IMR-90 (cell line): ENCODE measurements around the gene LRCH3. TPM values are rescaled to one million over a fixed set of nuclear protein-coding genes. Genes with fewer than 3 reads are reported as not detected.

Source experiments
- ATAC-seq: fragments of 200-7000 bp; cut with Tn5 transposase; 2 replicates; pipeline ENCODE4 v1.9.1; 2020; ENCODE audit warnings: low read depth, mild to moderate bottlenecking, moderate library complexity
- BruUV-seq: library from RNA; stranded (reverse); fragments of 400-500 nt; replicated peaks from 2 replicates; lab custom pipeline; 2021; lab: Mats Ljungman, UMichigan
- CTCF ChIA-PET: fragments of 300-600 bp; formaldehyde crosslinking; extraction: SDS; loops from one replicate; lab custom pipeline; 2021; ENCODE audit warnings: antibody characterized with exemption; lab: Yijun Ruan, JAX
- POLR2A ChIA-PET: fragments of 300-600 bp; sonication (Branson Sonifier 250); formaldehyde crosslinking; loops from one replicate; lab custom pipeline; 2022; ENCODE audit warnings: antibody characterized with exemption; ENCODE audit not compliant: unreplicated experiment; lab: Charles Lee
- DNase-seq: peaks from one replicate; pipeline ENCODE4 v3.0.0; 2013
- H2AFZ ChIP-seq: replicated peaks from 2 replicates; pipeline ENCODE3; 2013; ENCODE audit warnings: low read length, mild to moderate bottlenecking; ENCODE audit not compliant: poor library complexity
- H2AK5ac ChIP-seq: 2 replicates; pipeline ENCODE4 v1.6.1; 2013; ENCODE audit warnings: low read depth, low read length, inconsistent platforms
- H2AK9ac ChIP-seq: replicated peaks from 2 replicates; pipeline ENCODE3; 2013; ENCODE audit warnings: mild to moderate bottlenecking, low read depth, low read length, moderate library complexity; ENCODE audit not compliant: poor library complexity
- H2BK120ac ChIP-seq: 2 replicates; pipeline ENCODE4 v1.6.1; 2013; ENCODE audit warnings: low read depth, low read length, inconsistent platforms
- H2BK15ac ChIP-seq: 3 replicates; pipeline ENCODE4 v1.6.1; 2013; ENCODE audit warnings: low read depth, low read length, inconsistent platforms
- H2BK20ac ChIP-seq: 2 replicates; pipeline ENCODE4 v1.6.1; 2013; ENCODE audit warnings: low read depth, mild to moderate bottlenecking, inconsistent platforms, low read length, moderate library complexity
- H2BK5ac ChIP-seq: 2 replicates; pipeline ENCODE4 v1.6.1; 2013; ENCODE audit warnings: mild to moderate bottlenecking, low read depth, low read length, inconsistent platforms; ENCODE audit not compliant: poor library complexity, severe bottlenecking
- H3K14ac ChIP-seq: replicated peaks from 2 replicates; pipeline ENCODE4 v1.6.1; 2013; ENCODE audit warnings: low read depth, low read length, inconsistent platforms
- H3K18ac ChIP-seq: 2 replicates; pipeline ENCODE4 v1.6.1; 2013; ENCODE audit warnings: low read depth, low read length, control low read depth
- H3K23ac ChIP-seq: 2 replicates; pipeline ENCODE4 v1.6.1; 2013; ENCODE audit warnings: low read depth, low read length, inconsistent platforms
- H3K27ac ChIP-seq: 2 replicates; pipeline ENCODE4 v1.5.1; 2013; ENCODE audit warnings: mild to moderate bottlenecking, control low read depth, low read length; ENCODE audit not compliant: insufficient read depth
- H3K27me3 ChIP-seq: 2 replicates; pipeline ENCODE4 v1.6.1; 2013; ENCODE audit warnings: low read length; ENCODE audit not compliant: control insufficient read depth, insufficient read depth
- H3K36me3 ChIP-seq: 2 replicates; pipeline ENCODE4 v1.6.1; 2013; ENCODE audit warnings: low read length, mixed read lengths; ENCODE audit not compliant: control insufficient read depth, insufficient read depth
- H3K4ac ChIP-seq: 2 replicates; pipeline ENCODE4 v1.6.1; 2013; ENCODE audit warnings: low read depth, low read length, inconsistent platforms
- H3K4me1 ChIP-seq: 2 replicates; pipeline ENCODE4 v1.6.1; 2013; ENCODE audit warnings: low read length, mixed read lengths; ENCODE audit not compliant: control insufficient read depth, insufficient read depth
- H3K4me2 ChIP-seq: 2 replicates; pipeline ENCODE4 v1.6.1; 2013; ENCODE audit warnings: low read depth, mild to moderate bottlenecking, control low read depth, low read length, moderate library complexity
- H3K4me3 ChIP-seq: 2 replicates; pipeline ENCODE4 v1.5.1; 2013; ENCODE audit warnings: low read depth, mild to moderate bottlenecking, control low read depth, low read length, moderate library complexity; ENCODE audit not compliant: insufficient read depth
- H3K56ac ChIP-seq: 2 replicates; pipeline ENCODE4 v1.6.1; 2013; ENCODE audit warnings: low read length, inconsistent platforms; ENCODE audit not compliant: insufficient read depth; ENCODE audit errors: extremely low read depth
- H3K79me1 ChIP-seq, 2 experiments: 2 replicates each; pipeline ENCODE4 v1.6.1; 2013; ENCODE audit warnings: low read length in 2 of 2, inconsistent platforms in 1 of 2, low read depth in 1 of 2
- H3K9ac ChIP-seq: 2 replicates; pipeline ENCODE4 v1.6.1; 2013; ENCODE audit warnings: low read depth, low read length, control low read depth
- H3K9me1 ChIP-seq: 2 replicates; pipeline ENCODE4 v1.6.1; 2013; ENCODE audit warnings: low read length, inconsistent platforms; ENCODE audit not compliant: insufficient read depth
- H3K9me3 ChIP-seq: 2 replicates; pipeline ENCODE4 v1.6.1; 2013; ENCODE audit warnings: low read length; ENCODE audit not compliant: control insufficient read depth, insufficient read depth
- H4K20me1 ChIP-seq: 2 replicates; pipeline ENCODE4 v1.6.1; 2013; ENCODE audit warnings: low read length, inconsistent platforms; ENCODE audit not compliant: insufficient read depth
- H4K5ac ChIP-seq: 2 replicates; pipeline ENCODE4 v1.6.1; 2013; ENCODE audit warnings: mild to moderate bottlenecking, low read depth, low read length, control low read depth
- H4K8ac ChIP-seq, 2 experiments: 2 replicates each; pipeline ENCODE4 v1.6.1; 2013; ENCODE audit warnings: low read depth in 2 of 2, low read length in 2 of 2, control low read depth in 1 of 2, inconsistent platforms in 1 of 2
- H4K91ac ChIP-seq: 2 replicates; pipeline ENCODE4 v1.6.1; 2013; ENCODE audit warnings: low read depth, low read length, inconsistent platforms; ENCODE audit not compliant: insufficient read depth
- BHLHE40 ChIP-seq: fragments of 150-350 bp; IDR thresholded peaks from 2 replicates; pipeline ENCODE4 v1.6.1; 2016; ENCODE audit warnings: mild to moderate bottlenecking, low read depth, low read length
- CEBPB ChIP-seq: IDR thresholded peaks from 2 replicates; pipeline ENCODE4 v1.6.1; 2012; ENCODE audit warnings: low read depth, low read length, improper control_type of control experiment
- CHD1 ChIP-seq: IDR thresholded peaks from 2 replicates; pipeline ENCODE4 v1.6.1; 2012; ENCODE audit warnings: low read depth, low read length, improper control_type of control experiment
- FOS ChIP-seq: fragments of 150-350 bp; IDR thresholded peaks from 2 replicates; pipeline ENCODE4 v1.6.1; 2016; ENCODE audit warnings: low read depth, low read length
- MAFK ChIP-seq: IDR thresholded peaks from 2 replicates; pipeline ENCODE4 v1.6.1; 2012; ENCODE audit warnings: low read depth, low read length, improper control_type of control experiment
- MAZ ChIP-seq: IDR thresholded peaks from 2 replicates; pipeline ENCODE4 v1.6.1; 2012; ENCODE audit warnings: low read depth, mild to moderate bottlenecking, low read length, improper control_type of control experiment, moderate library complexity, borderline replicate concordance
- MXI1 ChIP-seq: IDR thresholded peaks from 2 replicates; pipeline ENCODE4 v1.6.1; 2012; ENCODE audit warnings: low read depth, mild to moderate bottlenecking, low read length, moderate library complexity, borderline replicate concordance
- NFE2L2 ChIP-seq: fragments of 150-350 bp; IDR thresholded peaks from 2 replicates; pipeline ENCODE4 v1.6.1; 2016; ENCODE audit warnings: low read depth, mild to moderate bottlenecking, low read length
- POLR2A ChIP-seq: IDR thresholded peaks from 2 replicates; pipeline ENCODE4 v1.6.1; 2012; ENCODE audit warnings: mild to moderate bottlenecking, low read depth, low read length
- RAD21 ChIP-seq: IDR thresholded peaks from 2 replicates; pipeline ENCODE4 v1.6.1; 2012; ENCODE audit warnings: low read length, improper control_type of control experiment
- RCOR1 ChIP-seq: IDR thresholded peaks from 2 replicates; pipeline ENCODE4 v1.6.1; 2012; ENCODE audit warnings: mild to moderate bottlenecking, low read length, improper control_type of control experiment; ENCODE audit not compliant: insufficient replicate concordance
- RFX5 ChIP-seq: IDR thresholded peaks from 2 replicates; pipeline ENCODE4 v1.8.0; 2012; ENCODE audit warnings: low read depth, mild to moderate bottlenecking, low read length, moderate library complexity
- SMC3 ChIP-seq: fragments of 150-350 bp; IDR thresholded peaks from 2 replicates; pipeline ENCODE4 v1.6.1; 2016; ENCODE audit warnings: low read depth, mild to moderate bottlenecking, antibody characterized with exemption, low read length, moderate library complexity
- WGBS, 2 experiments: methylation state at CpG; one replicate each; pipeline versions ENCODE4 v1.1.5 to v1.1.7; 2013; ENCODE audit warnings: missing lambda C conversion rate in 2 of 2; ENCODE audit not compliant: insufficient read length in 1 of 2; ENCODE audit errors: extremely low coverage in 2 of 2; 5-methylcytosine and 5-hydroxymethylcytosine counted together
- dilution Hi-C: fragments of 300-500 bp; cut with HindIII; formaldehyde crosslinking; loops from one replicate; pipeline ENCODE4 v1.14.3; 2018; ENCODE audit warnings: low sequenced_read_pairs; ENCODE audit not compliant: unreplicated experiment
- in situ Hi-C: fragments of 300-500 bp; cut with MboI; formaldehyde crosslinking; loops from 3 replicates; pipeline ENCODE4 v1.14.3; 2019; ENCODE audit warnings: low sequenced_read_pairs, inconsistent platforms, mixed read lengths
- intact Hi-C: fragments of 100-400 bp; cut with micrococcal nuclease; formaldehyde crosslinking; loops from 2 replicates; pipeline ENCODE4 v1.10.0; 2022
- polyA plus RNA-seq, 3 experiments: library from polyadenylated mRNA; depleted of rRNA; stranded (reverse); fragments of >200 nt; gene quantifications; 2 replicates each; pipeline ENCODE4 v1.2.3, GENCODE V29; 2012; ENCODE audit warnings: low replicate concordance in 1 of 3
- total RNA-seq: library from RNA; depleted of rRNA; stranded (reverse); fragments of >200 nt; gene quantifications from 2 replicates; pipeline ENCODE4 v1.2.3, GENCODE V29; 2012
- TF ChIP-seq, protein P1 (sequence below): fragments of 150-350 bp; IDR thresholded peaks from 2 replicates; pipeline ENCODE4 v1.6.1; 2016; ENCODE audit warnings: low read depth, mild to moderate bottlenecking, low read length, moderate library complexity, borderline replicate concordance
- TF ChIP-seq, protein P2 (sequence below): conservative IDR thresholded peaks from 2 replicates; pipeline ENCODE4 v1.5.1; 2012; ENCODE audit warnings: mild to moderate bottlenecking, low read depth, low read length, improper control_type of control experiment
- TF ChIP-seq, protein P3 (sequence below): fragments of 150-350 bp; IDR thresholded peaks from 2 replicates; pipeline ENCODE4 v1.6.1; 2017; ENCODE audit warnings: mild to moderate bottlenecking, antibody characterized with exemption, low read length, low read depth

LRCH3 gene
- total and polyA plus RNA-seq, 2 of the 4 experiments (the other 2 are of a cell fraction), result 28.5 to 40.5 TPM

DNA sequence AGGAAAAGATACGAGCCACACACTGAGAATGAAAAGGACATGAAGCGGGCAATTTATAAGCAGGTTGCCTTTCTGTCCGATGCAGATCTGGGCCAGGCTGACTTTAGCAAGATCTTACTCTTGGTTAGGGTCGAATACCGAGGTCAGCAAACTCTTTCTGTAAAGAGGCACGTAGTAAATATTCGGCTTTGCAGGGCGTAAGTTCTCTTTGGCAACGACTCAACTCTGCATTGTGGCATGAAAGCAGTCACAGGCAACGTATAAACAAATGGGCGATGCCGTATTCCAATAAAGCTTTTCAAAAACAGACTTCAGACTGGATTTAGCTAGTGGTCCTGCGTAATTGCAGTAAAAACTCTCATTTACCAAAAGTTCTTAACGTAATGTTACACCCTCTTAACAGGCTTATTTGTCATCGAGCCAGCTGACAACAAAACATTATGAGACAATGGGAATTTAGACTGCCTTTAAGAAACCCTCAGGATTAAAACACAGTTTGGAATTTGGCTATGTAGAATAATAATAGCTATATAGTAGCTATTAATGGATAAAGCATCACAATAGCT, 145.8 kb downstream of the LRCH3 start:
- H2AK5ac ChIP-seq, result no peak overlapping the region
- H4K91ac ChIP-seq, result no peak overlapping the region
- H3K56ac ChIP-seq, result no peak overlapping the region; the same call in 1 of the 2 replicates
- no peak overlapping the region for H3K14ac ChIP-seq
- H4K5ac ChIP-seq, result no peak overlapping the region
- H3K9me1 ChIP-seq, result no peaks in the 10 kb centered on the region
- no peak overlapping the region for H2BK20ac ChIP-seq
- intact Hi-C loops, result no loop called here
- no peaks in the 10 kb centered on the region for H3K27me3 ChIP-seq
- CTCF ChIA-PET, result interaction anchor here (1.9 kb wide), 1 partner anchor 31 kb away, joined by 8 read pairs; no protein-coding TSS in a partner anchor
- H3K4me1 ChIP-seq, result 0 out of 2 replicates have a peak, but pooled peaks cover 2% of the 10 kb centered on the region
- H2BK15ac ChIP-seq, result no peak overlapping the region
- ATAC-seq, result no peak
- H3K4ac ChIP-seq, result no peak overlapping the region
- no peak overlapping the region for H3K4me3 ChIP-seq
- no TSS peak for BruUV-seq
- H3K23ac ChIP-seq, result no peak overlapping the region
- no peak overlapping the region for H2BK5ac ChIP-seq
- TF ChIP-seq NFE2L2 (no peak), RFX5 (no peak), FOS (no peak), BHLHE40 (no peak), RAD21 (no peak), RCOR1 (no peak), SMC3 (no peak), MAFK (no peak), MXI1 (no peak), MAZ (no peak), CEBPB (no peak), CHD1 (no peak), POLR2A (no peak)
- TF ChIP-seq, protein P1, sequence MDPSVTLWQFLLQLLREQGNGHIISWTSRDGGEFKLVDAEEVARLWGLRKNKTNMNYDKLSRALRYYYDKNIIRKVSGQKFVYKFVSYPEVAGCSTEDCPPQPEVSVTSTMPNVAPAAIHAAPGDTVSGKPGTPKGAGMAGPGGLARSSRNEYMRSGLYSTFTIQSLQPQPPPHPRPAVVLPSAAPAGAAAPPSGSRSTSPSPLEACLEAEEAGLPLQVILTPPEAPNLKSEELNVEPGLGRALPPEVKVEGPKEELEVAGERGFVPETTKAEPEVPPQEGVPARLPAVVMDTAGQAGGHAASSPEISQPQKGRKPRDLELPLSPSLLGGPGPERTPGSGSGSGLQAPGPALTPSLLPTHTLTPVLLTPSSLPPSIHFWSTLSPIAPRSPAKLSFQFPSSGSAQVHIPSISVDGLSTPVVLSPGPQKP, result no peak
- TF ChIP-seq, protein P2, sequence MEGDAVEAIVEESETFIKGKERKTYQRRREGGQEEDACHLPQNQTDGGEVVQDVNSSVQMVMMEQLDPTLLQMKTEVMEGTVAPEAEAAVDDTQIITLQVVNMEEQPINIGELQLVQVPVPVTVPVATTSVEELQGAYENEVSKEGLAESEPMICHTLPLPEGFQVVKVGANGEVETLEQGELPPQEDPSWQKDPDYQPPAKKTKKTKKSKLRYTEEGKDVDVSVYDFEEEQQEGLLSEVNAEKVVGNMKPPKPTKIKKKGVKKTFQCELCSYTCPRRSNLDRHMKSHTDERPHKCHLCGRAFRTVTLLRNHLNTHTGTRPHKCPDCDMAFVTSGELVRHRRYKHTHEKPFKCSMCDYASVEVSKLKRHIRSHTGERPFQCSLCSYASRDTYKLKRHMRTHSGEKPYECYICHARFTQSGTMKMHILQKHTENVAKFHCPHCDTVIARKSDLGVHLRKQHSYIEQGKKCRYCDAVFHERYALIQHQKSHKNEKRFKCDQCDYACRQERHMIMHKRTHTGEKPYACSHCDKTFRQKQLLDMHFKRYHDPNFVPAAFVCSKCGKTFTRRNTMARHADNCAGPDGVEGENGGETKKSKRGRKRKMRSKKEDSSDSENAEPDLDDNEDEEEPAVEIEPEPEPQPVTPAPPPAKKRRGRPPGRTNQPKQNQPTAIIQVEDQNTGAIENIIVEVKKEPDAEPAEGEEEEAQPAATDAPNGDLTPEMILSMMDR, result no peak
- TF ChIP-seq, protein P3, sequence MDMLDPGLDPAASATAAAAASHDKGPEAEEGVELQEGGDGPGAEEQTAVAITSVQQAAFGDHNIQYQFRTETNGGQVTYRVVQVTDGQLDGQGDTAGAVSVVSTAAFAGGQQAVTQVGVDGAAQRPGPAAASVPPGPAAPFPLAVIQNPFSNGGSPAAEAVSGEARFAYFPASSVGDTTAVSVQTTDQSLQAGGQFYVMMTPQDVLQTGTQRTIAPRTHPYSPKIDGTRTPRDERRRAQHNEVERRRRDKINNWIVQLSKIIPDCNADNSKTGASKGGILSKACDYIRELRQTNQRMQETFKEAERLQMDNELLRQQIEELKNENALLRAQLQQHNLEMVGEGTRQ, result no peak
- no peaks in the 10 kb centered on the region for H3K9me3 ChIP-seq
- no peak overlapping the region for H2AK9ac ChIP-seq
- 0 out of 2 replicates have a peak, but pooled peaks cover 2% of the 10 kb centered on the region for H3K36me3 ChIP-seq
- no peak overlapping the region for H2BK120ac ChIP-seq
- in situ Hi-C loops, result no loop called here
- H3K18ac ChIP-seq, result no peak overlapping the region
- H3K27ac ChIP-seq, result no peak overlapping the region
- peak overlapping the region; percentile 5 for H3K4me2 ChIP-seq
- no peak overlapping the region for H3K9ac ChIP-seq
- no peak overlapping the region for H2AFZ ChIP-seq
- peak; percentile 39 for DNase-seq
- POLR2A ChIA-PET, result no interaction called here
- WGBS, 2 experiments, result 40% methylated on average over 8 of the region's 15 CpGs; no CpG with 5 or more reads in 1 of the 2 experiments
- no peak overlapping the region for H4K8ac ChIP-seq
- H4K20me1 ChIP-seq, result no peaks in the 10 kb centered on the region
- dilution Hi-C loops, result no loop called here
- H3K79me1 ChIP-seq, result no peaks in the 10 kb centered on the region
